GM19455 (cell line): ENCODE measurements around the gene ISOC1.

Experiments
- ATAC-seq: cut with Tn5 transposase; IDR thresholded peaks from one replicate; pipeline ENCODE4 v1.9.1; 2021; ENCODE audit not compliant: unreplicated experiment

Gene ISOC1

GRCh38 chr5:129094924-129095899 lies 663 bp downstream of the ISOC1 start:
- ATAC-seq = peak; percentile 58

- no peak for ATAC-seq
Observed at GRCh38 chr5:129096382-129096991, 1.9 kb downstream of the ISOC1 start.

DNA sequence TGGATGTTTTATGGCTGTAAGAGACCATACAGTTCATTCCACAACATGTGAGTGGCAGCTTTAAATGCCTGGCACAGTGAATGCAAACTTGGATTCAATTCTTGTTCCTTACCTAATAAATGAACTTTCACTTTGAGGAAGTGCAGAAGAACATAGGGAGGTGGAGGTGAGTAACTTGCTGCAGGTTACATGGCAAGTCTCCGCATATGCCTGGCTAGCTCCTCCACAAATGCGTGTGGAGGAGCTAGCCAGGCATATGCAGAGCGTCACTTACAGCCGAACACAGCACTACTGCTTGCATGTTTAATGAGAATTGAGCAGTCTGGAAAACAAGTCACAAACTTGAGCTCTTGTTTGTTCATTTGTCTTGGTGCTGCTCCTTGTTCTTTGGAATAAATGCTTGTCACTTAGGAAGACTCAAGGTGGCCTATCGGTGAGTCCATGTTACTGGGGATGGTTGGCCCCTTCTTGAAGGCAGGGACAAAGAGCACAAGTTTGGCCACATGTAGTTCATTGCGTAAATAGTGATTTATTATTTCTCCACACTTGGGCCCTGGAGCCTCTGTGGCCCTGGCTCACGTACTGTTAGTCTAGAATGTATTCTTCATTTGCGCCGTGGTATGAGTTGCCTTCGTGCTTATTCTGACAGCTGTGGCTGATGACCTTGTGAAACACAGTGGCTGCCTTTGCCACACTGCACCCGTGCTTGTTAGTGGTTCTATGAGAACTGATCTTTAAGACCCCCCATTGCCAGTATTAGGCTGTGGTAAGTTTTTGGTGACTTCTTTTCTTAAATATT lies 3.1 kb downstream of the ISOC1 start:
- ATAC-seq = no peak

GRCh38 chr5:129098488-129099183 lies 4.1 kb downstream of the ISOC1 start:
- ATAC-seq = no peak

DNA sequence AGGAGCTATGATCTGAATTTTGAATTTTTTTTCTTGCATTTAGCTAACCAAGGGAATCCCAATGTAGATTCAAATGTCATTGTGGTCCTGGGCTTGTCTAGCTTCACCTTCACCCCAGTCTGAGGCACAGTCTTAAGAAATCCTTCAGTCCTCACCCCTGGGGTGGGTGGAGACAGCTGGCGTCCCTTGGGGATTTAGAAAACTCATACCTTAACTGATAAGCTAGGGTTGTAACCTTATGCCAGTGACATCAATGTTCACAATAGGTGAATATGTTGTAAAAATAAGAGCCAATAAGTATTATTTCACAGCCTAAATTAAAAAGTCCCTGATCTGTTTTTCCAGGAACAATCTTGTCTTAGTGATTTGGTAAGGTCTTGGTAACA lies 4.6 kb downstream of the ISOC1 start:
- no peak for ATAC-seq

DNA sequence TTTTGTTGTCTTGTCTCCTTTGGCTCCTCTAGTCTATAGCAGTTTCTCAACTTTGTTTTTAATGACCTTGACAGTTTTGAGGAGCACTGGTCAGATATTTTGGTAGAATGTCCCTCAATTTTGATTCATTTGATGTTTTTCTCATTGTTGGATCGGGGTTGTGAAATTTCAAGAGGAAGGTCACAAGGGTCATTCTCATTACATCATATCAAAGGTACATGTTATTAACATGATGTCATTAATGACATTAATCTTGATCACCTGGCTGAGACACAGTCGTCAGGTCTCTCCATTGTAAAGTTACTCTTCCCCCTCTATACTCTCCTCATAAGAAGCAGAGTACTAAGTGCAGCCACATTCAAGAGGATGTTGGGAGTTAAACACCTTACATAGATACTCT lies 7.2 kb downstream of the ISOC1 start:
- no peak for ATAC-seq

DNA sequence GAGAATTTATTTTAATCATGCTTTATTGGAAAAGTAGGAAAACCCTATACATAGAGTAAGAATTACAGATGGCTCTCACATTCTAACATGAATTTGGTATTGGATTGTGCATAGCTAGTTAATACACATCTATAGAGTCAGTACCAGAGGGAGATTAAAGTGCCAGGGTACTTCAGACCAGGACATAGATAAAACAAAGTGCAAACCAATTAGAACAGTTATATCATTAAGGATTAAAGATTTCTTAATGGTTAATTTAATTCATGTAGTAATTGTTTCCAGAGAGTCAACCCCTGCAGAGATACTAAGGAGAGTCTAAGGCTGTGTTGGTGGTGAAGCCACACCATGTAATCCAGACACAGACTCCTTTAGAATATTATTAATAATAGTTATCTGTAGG lies 8.8 kb downstream of the ISOC1 start:
- no peak for ATAC-seq

- ATAC-seq = no peak
Observed at GRCh38 chr5:129104915-129105455, 10.4 kb downstream of the ISOC1 start.

DNA sequence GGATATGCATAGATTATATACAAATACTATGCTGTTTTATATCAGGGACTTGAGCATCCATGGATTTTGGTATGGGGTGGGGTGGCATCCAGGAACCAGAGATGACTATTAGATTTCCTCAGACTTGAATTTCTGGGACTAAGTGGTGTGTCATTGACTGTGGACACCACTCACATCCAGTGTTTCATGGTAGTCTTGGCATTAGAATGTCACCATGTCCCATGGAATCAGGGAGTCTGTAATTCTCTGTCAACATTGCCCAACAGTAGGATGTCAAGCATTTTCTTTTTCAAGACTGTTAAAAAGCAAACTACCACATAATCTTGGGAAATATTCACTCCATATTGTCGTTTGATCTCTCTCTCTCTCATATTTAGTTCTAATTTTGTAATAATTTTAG lies 13.1 kb downstream of the ISOC1 start:
- ATAC-seq = no peak

GRCh38 chr5:129110742-129111141 lies 16.2 kb downstream of the ISOC1 start:
- no peak for ATAC-seq

DNA sequence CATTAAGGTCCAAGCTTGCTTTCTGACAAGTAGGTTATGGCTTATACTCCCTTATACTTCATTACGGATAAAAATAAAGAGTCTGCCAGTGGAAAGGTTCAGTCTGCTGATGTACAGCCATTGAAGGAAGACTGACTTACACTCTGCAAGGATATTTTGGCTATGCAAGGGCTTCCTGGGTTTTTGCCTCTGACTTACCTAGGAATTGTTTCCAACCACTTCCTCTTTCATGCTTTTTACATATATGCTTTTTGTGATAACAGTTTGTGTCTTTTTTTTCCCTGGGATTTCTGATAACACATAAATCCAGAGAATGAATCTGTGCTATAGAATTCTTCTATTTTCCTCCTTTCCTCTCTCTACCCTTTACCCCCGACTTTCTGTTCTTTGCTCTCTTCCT lies 16.8 kb downstream of the ISOC1 start:
- ATAC-seq = no peak

GRCh38 chr5:129112295-129112694 lies 17.7 kb downstream of the ISOC1 start:
- no peak for ATAC-seq

DNA sequence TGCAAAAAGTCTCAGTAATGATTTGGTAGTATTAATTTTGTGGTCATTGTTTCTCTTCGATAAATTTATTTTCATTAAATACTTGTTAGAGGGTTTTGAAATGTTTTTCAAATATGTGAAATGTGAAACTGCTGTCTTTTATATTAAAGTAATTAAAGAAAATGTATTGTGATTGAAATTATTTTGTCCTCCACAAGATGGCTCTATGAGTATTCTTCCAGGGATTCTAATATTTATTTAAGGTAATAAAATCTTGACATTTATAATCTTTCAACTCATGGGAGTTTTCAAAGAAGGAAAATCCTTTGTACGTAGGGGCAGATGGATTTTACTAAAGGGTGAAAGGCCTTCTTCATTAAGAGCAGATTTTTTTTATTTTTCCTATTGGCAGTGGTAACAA lies 19.3 kb downstream of the ISOC1 start:
- ATAC-seq = no peak

DNA sequence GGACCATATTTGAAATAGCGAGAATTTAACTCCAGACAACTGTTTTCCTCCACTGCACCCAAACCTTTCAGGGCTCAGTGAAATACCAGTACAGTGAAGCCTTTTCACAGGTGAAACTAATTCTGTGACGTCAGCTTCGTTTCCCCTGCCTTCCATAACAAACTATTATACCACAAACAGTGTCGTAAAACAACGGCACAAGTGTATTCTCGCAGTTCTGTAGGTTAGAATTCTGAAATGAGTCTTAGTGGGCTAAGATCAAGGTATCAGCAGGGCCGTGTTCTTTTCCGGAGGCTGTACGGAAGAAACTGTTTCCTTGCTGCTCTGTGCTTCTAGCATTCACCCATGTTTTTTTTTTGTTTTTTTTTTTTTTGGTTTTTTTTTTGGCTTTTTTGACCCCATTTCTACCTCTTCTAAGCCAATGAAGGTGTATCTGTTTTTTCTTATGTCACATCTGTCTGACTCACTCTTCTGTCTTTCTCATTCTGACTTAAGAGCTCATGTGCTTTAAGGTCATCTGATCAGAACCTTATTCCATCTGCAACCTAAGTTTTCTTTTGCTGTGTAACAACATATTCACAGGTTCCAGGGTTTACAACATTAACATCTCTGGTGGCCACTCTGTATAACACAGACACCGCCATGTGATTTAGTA lies 20.1 kb downstream of the ISOC1 start:
- ATAC-seq = no peak

DNA sequence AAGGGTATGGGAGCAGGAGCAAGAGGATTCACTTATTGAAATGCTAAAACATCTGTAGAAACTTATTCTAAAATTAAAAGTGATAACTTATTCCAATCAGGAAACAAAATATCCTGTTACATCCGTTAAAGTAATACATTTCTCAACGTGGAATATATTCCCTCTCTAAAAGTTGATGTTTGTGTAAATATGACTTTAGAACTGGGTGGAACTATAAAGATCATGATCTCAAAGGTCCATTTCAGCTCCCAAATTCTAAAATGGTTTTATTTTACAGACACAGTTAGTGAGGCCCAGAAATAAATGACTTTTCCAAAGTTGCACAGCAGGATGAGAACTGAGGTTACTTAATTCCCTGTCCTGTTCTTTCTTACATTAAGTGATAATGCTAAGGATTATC lies 21.1 kb downstream of the ISOC1 start:
- ATAC-seq = no peak

- ATAC-seq = no peak
Observed at GRCh38 chr5:129116797-129117196, 22.2 kb downstream of the ISOC1 start.

DNA sequence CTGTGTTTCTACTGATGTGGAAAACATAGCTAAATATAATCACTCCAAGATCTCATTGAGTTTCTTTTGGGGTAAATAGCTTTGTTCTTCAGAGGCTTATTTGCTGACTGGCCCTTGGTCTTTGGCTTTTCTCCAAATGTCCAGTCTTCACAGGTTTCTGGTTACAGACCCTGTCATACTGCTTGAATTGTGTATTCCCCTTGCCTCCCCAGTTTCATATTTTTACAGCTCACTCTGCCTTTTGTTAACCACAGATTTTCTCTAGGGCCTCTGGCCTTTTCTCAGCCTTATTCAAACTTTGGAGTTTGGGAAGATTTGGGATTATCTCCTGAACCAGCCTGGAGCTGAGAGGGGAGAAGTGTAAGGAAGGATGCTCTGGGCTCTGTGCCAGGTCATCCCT lies 23.9 kb downstream of the ISOC1 start:
- ATAC-seq = no peak

GRCh38 chr5:129118826-129119225 lies 24.3 kb downstream of the ISOC1 start:
- ATAC-seq = no peak

GRCh38 chr5:129120158-129120581 lies 25.6 kb downstream of the ISOC1 start:
- ATAC-seq = peak; percentile 58

- no peak for ATAC-seq
Observed at GRCh38 chr5:129122560-129122959, 28.0 kb downstream of the ISOC1 start.
